NT2/D1 (cell line): ENCODE measurements around the gene SF3B3.

Source experiments
- DNase-seq: peaks from one replicate; pipeline ENCODE4 v3.0.0-alpha.2; 2011; ENCODE audit warnings: low read depth, low spot score
- H3K27me3 ChIP-seq: 2 replicates; pipeline ENCODE4 v1.6.0; 2011; ENCODE audit warnings: mild to moderate bottlenecking; ENCODE audit not compliant: insufficient read length, insufficient read depth
- H3K36me3 ChIP-seq: 2 replicates; pipeline ENCODE4 v1.6.1; 2011; ENCODE audit warnings: mild to moderate bottlenecking, low read length, mixed read lengths; ENCODE audit not compliant: insufficient read depth, insufficient read length
- H3K4me1 ChIP-seq: 2 replicates; pipeline ENCODE4 v1.5.1; 2011; ENCODE audit not compliant: insufficient read depth, insufficient read length
- H3K4me3 ChIP-seq: 2 replicates; pipeline ENCODE4 v1.5.1; 2011; ENCODE audit warnings: low read depth; ENCODE audit not compliant: insufficient read length
- H3K9ac ChIP-seq: 2 replicates; pipeline ENCODE4 v1.6.0; 2011; ENCODE audit warnings: low read depth; ENCODE audit not compliant: insufficient read length
- H3K9me3 ChIP-seq: 2 replicates; pipeline ENCODE4 v1.5.1; 2011; ENCODE audit warnings: mild to moderate bottlenecking, low read length; ENCODE audit not compliant: insufficient read depth
- SUZ12 ChIP-seq: IDR thresholded peaks from 2 replicates; pipeline ENCODE4 v1.6.1; 2011; ENCODE audit not compliant: insufficient read length, insufficient read depth; ENCODE audit errors: extremely low read depth
- YY1 ChIP-seq: IDR thresholded peaks from 2 replicates; pipeline ENCODE4 v1.6.1; 2011; ENCODE audit not compliant: insufficient read length, insufficient read depth
- ZNF274 ChIP-seq: IDR thresholded peaks from 2 replicates; pipeline ENCODE4 v1.6.1; 2011; ENCODE audit warnings: mild to moderate bottlenecking, low read depth, low read length

The SF3B3 gene

DNA sequence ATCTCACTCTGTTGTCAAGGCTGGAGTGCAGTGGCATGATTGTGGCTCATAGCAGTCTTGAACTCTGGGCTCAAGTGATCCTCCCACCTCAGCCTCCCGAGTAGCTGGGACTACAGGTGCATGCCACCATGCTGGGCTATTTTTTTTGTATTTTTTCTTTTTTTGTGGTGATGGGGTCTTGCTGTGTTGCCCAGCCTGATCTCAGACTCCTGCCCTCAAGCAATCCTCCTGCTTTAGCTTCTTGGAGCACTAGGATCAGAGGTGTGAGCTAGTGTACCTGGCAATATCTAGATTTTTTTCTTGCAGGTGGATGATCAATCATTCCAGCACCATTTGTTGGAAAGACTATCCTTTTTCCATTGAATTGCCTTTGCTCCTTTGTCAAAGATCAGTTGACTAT is 69.9 kb downstream of the SF3B3 start:
- Histone ChIP-seq H3K9me3 (no peaks in the 10 kb centered on the region), H3K27me3 (no peaks in the 10 kb centered on the region), H3K4me1 (no peaks in the 10 kb centered on the region), H3K4me3 (no peak overlapping the region), H3K9ac (no peak overlapping the region), H3K36me3 (no peaks in the 10 kb centered on the region)
- no peak for DNase-seq
- TF ChIP-seq SUZ12 = no peak
- TF ChIP-seq YY1 = no peak
- no peak for TF ChIP-seq ZNF274

DNA sequence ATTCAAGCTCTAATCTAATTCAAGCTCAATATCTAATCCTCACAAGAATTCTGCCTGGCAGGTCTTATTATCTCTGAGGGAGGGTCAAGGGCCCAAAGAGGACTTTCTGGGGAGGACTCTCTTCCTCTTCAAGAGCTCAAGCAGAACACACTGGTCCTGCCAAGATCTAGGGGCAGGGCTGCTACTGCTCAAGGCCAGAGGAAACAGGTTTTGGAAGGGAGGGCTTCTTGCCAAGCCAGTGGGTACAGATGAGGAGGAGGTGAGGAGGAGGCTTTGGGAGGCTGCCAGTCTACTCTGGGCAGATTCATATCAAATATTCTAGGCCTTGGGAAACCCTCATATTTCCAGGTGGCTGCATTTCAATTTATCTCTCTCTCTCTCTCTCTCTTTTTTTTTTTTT is 71.0 kb downstream of the SF3B3 start:
- TF ChIP-seq SUZ12 (no peak), YY1 (no peak), ZNF274 (no peak)
- no peak for DNase-seq
- Histone ChIP-seq H3K9me3 (no peaks in the 10 kb centered on the region), H3K4me1 (no peaks in the 10 kb centered on the region), H3K27me3 (no peaks in the 10 kb centered on the region), H3K36me3 (no peaks in the 10 kb centered on the region), H3K4me3 (no peak overlapping the region), H3K9ac (no peak overlapping the region)

DNA sequence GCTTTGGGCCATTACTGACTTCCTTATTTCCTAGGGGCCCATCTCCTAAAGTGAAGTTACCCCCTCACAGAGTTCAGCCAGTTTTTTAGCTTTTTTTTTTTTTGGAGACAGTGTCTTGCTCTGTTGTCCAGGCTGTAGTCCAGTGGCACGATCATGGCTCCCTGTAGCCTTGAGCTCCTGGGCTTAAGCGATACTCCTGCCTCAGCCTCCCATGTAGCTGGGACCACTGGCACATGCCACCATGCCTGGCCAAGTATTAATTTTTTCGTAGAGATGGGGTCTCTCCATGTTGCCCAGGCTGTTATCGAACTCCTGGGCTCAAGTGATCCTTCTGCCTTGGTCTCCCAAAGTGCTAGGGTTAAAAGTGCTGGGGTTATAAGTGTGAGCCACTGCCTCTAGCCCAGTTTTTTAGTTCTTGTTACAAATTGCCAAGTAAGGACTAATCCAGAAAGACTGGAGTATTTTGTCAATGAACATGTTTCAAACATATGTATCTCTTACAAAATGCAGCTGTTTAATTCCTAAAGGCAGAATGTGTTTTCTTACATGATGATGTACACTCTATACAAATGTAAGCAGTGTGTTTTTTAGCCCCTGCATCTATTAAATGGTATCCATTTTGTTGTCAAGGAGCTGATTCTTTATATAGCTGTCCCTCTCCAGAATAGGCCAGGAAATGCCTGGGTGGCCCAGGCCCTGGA is 73.7 kb downstream of the SF3B3 start:
- H3K9me3 ChIP-seq = no peaks in the 10 kb centered on the region
- no peak overlapping the region for H3K9ac ChIP-seq
- no peak overlapping the region for H3K4me3 ChIP-seq
- peaks cover 6% of the 10 kb centered on the region for H3K27me3 ChIP-seq
- DNase-seq = no peak
- H3K4me1 ChIP-seq = peaks cover 4% of the 10 kb centered on the region
- no peaks in the 10 kb centered on the region for H3K36me3 ChIP-seq
- TF ChIP-seq SUZ12 (no peak), ZNF274 (no peak), YY1 (no peak)

DNA sequence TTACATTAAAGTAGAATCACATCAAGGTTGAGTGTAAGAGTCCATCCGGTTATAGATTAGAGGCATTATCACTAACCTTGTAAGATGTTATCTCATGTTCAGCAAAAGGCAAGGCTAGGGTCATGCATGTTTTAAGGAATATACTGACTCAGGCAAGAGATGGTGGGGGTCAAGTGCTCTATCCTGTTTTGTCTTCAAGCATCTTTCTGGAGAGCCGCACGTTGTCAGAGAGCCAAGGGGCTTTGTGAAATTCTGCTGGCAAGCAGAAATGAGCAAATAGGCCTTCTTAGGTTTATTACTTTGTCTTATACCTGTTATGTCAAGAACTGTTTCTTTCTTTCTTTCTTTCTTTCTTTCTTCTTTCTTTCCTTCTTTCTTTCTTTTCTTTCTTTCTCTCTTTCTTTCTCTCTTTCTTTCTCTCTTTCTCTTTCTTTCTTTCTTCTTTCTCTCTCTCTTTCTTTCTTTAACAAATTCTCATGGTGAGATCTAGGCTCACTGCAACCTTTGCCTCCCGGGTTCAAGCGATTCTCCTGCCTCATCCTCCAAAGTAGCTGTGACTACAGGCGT is 75.4 kb downstream of the SF3B3 start:
- H3K36me3 ChIP-seq = no peaks in the 10 kb centered on the region
- no peak for DNase-seq
- peaks cover 6% of the 10 kb centered on the region for H3K27me3 ChIP-seq

DNA sequence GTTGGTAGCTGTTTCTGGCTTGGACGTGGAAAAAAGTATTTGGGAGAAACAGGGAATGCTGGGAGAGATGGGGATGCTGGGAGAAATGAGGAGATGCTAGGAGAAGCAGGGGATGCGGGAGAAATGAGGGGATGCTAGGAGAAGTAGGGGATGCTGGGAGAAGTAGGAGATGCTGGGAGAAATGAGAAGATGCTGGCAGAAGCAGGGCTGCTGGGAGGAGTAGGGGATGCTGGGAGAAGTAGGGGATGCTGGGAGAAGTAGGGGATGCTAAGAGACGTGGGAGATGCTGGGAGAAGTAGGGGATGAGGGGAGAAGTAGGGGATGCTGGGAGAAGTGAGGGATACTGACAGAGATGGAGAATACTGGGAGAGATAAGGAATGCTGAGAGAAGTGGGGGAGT is 77.1 kb downstream of the SF3B3 start:
- DNase-seq = no peak
- Histone ChIP-seq H3K4me1 (peaks cover 4% of the 10 kb centered on the region), H3K36me3 (no peaks in the 10 kb centered on the region), H3K9ac (no peak overlapping the region), H3K4me3 (no peak overlapping the region), H3K27me3 (peaks cover 6% of the 10 kb centered on the region), H3K9me3 (no peaks in the 10 kb centered on the region)
- TF ChIP-seq YY1 = no peak
- no peak for TF ChIP-seq ZNF274
- no peak for TF ChIP-seq SUZ12

More for the DNA sequence above, 75.4 kb downstream of the SF3B3 start:
- no peak for TF ChIP-seq ZNF274
- no peak for TF ChIP-seq SUZ12
- no peak for TF ChIP-seq YY1
- Histone ChIP-seq H3K4me3 (no peak overlapping the region), H3K9me3 (no peaks in the 10 kb centered on the region), H3K9ac (no peak overlapping the region), H3K4me1 (peaks cover 4% of the 10 kb centered on the region)

DNA sequence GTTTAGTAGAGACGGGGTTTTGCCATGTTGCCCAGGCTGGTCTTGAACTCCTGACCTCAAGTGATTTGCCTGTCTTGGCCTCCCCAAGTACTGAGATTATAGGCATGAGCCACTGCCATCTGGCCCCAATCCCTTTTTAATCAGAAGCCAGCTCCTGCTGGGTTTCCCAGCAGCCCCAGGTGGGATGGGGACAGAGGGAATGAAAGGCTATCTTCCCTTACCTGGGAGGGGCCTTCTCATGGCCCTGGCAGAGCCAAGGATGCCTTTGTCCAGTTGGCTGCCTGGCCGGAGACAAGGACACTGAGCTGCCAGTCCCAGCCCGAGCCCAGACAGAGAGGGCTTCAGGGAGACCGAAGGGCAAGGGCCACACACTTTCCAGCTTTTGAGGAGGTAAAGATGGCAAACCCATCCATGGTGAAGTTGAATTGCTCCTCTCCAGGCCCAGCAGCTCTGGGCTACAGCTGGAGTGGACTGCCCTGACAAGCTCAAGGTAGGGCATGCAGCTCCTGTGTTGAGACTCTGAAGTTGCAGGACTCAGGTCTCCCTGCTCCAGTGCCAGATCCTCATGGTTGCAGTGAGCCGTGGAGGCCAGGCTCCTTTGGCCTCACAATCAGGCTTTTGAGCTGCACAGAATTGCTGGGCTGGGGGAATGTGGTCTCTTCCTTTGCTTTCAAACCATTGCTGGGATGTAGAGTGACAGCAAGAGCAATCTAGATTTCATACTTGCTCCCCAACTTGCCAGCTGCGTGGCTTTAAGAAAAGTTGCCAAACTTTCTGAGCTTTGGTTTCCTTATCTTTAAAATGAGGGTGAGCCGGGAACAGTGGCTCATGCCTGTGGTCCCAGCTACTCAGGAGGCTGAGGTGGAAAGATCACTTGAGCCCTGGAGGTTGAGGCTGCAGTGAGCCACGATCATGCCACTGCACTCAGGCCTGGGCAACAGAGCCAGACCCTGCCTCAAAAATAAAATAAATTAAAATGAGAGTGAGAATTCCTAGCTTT is 78.3 kb downstream of the SF3B3 start:
- Histone ChIP-seq H3K9ac (no peak overlapping the region), H3K27me3 (peaks cover 6% of the 10 kb centered on the region), H3K36me3 (no peaks in the 10 kb centered on the region), H3K4me1 (peaks cover 4% of the 10 kb centered on the region), H3K9me3 (no peaks in the 10 kb centered on the region), H3K4me3 (no peak overlapping the region)
- no peak for DNase-seq
- no peak for TF ChIP-seq ZNF274
- TF ChIP-seq YY1 = no peak
- TF ChIP-seq SUZ12 = no peak

DNA sequence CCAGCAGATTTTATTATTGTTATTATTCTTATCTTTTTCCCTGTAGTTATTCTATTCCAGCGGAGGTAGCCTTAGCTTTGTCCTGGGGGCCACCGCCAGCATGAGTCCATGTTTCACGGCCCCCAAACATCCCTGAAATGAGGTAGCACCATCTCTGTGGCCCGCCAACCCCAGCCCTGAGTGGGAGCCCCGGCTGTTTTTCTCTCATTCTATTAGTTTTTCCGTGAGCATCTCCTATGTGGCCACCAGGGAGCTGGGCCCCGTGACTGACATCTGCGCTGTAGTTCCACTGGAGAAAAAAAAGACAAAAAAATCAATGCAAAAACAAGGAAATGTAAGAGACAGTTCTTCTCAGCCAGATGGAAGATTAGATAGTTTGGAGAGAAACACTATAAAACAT is 79.2 kb downstream of the SF3B3 start:
- Histone ChIP-seq H3K4me3 (no peak overlapping the region), H3K27me3 (peaks cover 6% of the 10 kb centered on the region), H3K4me1 (peaks cover 4% of the 10 kb centered on the region), H3K9me3 (no peaks in the 10 kb centered on the region), H3K36me3 (no peaks in the 10 kb centered on the region), H3K9ac (no peak overlapping the region)
- DNase-seq = no peak
- TF ChIP-seq SUZ12 (no peak), YY1 (no peak), ZNF274 (no peak)
